ENCODE measurements around the gene MYADML2.

The MYADML2 gene

DNA sequence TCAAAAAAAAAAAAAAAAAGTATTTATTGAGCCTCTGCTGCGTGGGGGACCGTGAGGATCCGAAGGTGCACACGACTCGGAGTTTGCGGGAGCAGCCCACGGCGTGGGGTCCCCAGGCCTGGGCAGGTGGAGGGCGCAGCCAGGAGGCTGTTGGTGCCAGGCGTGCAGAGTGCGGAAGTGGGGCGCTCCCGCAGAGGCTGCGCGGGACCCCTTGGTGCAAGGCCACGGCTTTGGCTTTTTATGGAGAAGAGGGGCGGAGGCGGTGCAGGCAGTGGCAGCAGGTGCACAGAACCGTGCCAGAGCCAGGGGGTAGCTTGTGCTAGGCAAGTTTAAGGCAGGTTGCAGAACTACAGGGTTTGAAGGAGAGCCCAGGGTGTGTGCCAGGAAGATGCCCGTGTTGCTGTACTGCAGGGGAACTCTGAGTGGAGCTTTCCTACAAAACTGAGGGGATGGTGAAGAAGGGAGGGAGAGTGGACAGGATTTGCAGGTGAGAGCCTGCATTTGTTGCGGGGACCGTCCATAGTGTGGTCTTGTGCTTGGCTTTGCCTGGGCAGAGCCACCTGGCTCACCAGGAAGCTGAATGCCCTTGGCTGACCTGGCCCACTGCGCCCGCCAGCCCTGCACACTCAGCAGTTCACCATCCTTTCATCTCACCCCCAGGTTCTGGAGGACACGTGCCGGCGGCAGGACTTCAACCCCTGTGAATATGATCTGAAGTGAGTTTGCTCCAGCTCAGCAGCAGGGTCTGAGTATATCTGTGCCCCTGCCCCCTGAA is 31.7 kb upstream of the MYADML2 start:
- DNase-seq (ENCODE audit: low spot score) = no peak

GRCh38 chr17:81977211-81977808 is 30.3 kb upstream of the MYADML2 start, which contains the start of gene ASPSCR1:
Gene ASPSCR1, plus strand, starts transcription at chr17:81977629. Its CDS starts 18 bp downstream, at chr17:81977647.
- DNase-seq (ENCODE audit: low spot score) = peak; percentile 83

GRCh38 chr17:81976332-81977210 is 29.5 kb upstream of the MYADML2 start:
- DNase-seq (ENCODE audit: low spot score) = no peak

DNA sequence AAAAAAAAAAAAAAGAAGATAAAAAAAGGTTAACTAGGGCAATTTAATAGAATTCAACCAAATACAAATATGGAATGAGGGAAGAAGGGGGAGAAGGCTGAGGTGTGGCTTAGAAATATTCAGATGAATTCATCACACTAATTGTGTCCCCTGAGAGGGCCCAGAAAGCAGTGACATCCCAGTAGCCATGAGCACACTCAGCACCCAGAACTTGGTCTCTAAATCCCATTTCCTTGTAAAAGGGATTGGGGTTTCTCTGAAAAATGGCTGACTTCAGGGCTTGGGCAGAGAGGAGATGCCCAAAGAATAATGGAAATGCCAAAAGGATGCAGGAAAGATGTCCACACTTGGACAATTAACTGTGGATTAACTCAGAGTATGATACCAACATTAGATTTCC is 26.4 kb upstream of the MYADML2 start:
- DNase-seq (ENCODE audit: low spot score) = no peak

- no peak for DNase-seq (ENCODE audit: low spot score)
Measured at GRCh38 chr17:81968850-81969812, 22.1 kb upstream of the MYADML2 start.

DNA sequence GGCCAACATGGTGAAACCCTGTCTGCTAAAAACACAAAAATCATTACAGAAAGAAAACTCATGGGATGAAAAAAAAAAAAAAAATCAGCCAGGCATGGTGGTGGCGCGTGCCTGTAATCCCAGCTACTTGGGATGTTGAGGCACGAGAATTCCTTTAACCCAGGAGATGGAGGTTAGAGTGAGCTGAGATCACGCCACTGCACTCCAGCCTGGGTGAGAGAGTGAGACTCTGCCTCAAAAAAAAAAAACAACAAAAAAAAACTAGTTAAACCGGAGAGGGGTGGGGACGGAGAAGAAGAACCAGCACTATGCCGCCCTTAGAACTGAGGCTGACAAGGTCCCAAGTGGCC is 21.3 kb upstream of the MYADML2 start:
- no peak for DNase-seq (ENCODE audit: low spot score)

GRCh38 chr17:81967533-81968395 is 20.7 kb upstream of the MYADML2 start:
- DNase-seq (ENCODE audit: low spot score) = peak; percentile 98

- DNase-seq (ENCODE audit: low spot score) = no peak
Measured at GRCh38 chr17:81967244-81967532, 20.2 kb upstream of the MYADML2 start.

GRCh38 chr17:81966343-81967243 is 19.6 kb upstream of the MYADML2 start:
- no peak for DNase-seq (ENCODE audit: low spot score)

DNA sequence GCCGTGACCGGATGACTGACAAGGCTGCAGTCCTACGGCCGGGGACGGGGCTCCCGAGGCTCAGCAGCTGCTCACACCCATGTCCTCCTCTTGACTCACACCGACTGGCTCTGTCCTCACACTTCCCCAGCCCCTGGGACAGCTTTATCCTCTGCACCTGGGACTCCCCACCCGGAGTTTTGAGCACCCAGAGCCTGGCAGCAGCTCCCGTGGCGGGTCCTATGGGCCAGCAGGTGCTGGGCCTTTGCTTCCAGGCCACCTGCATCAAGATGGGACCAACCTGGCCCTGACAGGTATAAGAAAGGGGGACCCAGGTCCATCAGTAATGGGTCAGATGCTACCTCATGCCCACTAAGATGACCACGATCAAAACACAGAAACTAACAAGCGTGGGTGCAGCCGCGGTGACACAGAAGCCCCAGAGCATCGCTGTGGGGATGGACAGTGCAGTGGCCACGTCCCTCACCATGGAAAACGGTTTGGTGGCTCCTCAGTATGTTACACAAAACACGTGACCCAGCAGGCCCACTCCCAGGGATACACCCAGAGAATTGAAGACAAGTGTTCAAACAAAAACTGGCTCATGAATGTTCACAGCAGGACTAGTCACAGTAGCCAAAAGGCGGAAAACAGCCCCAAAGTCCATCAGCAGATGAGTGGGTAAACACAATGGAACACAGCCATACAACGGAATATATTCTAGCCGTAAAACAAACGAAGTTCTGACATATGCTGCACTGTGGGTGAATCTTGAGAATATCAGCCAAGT is 17.2 kb upstream of the MYADML2 start:
- no peak for DNase-seq (ENCODE audit: low spot score)

DNA sequence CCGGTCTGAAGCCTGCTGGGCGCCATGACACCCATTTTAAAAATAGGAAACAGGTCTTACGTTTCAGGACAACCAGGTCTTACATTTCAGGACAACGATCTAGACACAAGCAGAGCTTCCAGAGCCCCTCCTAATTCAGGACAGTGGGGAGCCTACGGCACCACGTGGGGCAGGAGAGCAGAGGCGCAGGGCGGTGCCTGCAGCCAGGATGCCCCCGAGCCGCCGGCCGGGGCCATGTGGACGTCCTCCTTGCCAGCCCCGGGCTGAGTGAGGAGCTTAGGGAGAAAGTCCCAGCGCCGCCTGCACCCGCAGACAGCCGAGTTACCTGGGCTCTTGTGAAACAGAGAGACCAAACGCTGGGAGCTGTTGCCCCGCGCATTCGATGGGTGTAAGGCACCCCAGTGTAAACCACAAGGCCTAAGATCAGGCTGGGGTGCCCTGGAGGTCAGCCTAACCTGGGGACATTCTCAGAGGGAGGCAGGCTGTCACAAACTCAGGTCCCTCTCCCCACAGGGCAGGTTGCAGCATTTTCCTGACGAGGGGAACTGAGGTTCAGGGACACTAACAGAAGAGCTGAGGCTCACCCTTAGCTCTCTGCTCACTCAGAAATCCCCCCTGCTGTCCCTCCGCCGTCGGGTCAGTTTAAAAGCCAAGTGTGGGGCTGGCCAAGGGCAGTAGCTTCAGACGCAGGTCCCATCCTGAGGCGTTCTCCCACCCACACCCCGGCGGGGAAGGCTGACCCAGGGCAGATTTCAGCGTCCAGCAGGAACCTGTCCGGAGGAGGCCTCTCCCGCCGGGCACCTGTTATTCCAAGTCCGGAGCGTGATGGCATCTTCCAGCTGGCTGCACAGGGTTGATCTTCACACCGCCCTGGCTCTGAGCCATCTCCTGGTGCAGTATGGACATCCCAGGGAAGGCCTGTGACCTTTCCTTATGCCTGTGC is 15.7 kb upstream of the MYADML2 start:
- no peak for DNase-seq (ENCODE audit: low spot score)

- no peak for DNase-seq (ENCODE audit: low spot score)
Measured at GRCh38 chr17:81961521-81962498, 14.8 kb upstream of the MYADML2 start.

DNA sequence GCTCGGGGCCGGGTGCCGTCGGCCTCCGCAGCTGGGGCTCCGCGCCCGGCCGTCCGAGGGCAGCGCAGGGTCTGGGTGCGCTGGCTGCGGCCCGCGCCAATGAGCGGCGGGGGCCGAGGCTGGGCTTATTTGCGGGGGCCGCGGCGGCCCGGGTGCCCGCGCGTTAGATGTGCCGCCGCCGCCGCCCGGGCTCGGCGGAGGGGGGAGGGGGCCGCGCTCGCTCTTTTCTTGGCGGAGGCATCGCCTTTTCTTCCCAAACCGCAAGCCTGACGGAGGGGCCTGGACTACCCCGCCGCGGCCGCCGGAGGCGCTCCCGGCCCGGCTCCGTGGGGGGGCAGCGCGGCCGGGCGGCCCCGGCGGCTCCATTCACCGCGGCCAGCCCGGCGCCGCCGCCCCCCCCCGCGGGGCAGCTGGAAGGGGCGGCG is 14.1 kb upstream of the MYADML2 start, which contains the start of gene NOTUM:
TSS of gene NOTUM (minus strand) at position 101 of the 425 bp plus-strand sequence. CDS start 278 bp downstream, outside the sequence.
- no peak for DNase-seq (ENCODE audit: low spot score)

- DNase-seq (ENCODE audit: low spot score) = no peak
Measured at GRCh38 chr17:81960130-81960958, 13.3 kb upstream of the MYADML2 start.

DNA sequence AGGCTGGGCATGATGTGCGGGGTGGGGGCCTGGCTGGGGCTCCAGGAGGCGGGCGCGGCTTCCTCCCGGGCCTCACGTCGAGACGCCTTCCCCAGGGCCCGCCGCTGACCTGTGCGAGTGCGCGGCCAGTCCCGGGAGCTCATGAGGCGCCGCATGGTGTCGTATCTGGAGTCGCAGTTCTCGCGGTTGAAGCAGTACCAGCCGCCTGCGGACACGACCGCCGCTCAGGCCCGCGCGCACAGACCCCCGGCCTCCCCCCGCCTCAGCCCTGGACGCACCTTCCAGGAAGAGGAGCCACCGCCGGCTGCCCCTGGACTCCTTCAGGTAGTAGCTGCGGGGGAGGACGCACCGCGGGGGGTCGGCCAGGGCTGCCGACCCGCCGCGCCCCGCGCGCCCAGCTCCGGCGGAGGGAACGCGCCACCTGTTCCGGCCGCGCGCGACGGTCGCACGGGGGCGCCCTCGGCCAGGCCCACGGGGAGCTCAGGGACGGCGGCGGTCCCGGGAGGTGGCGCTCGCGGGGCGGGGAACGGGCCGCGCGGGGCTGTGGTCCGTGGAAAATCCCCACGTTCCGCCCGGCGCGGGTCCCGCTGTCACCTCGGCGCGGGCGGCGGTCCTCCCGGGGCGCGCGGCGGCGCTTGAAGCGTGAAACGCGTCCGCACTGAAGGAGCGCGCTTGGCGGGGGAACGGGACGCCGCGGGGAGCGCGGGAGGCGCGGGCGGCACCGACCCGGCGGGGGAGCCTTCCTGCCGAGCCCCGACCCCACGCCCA is 12.5 kb upstream of the MYADML2 start:
- peak; percentile 13 for DNase-seq (ENCODE audit: low spot score)
